Urinary bladder (tissue), 4 donors: ENCODE data around the gene JUND. TPM values are rescaled to one million over a fixed set of nuclear protein-coding genes. Genes with fewer than 3 reads are reported as not detected.

ENCODE experiments used
- DNase-seq: peaks from one replicate; pipeline ENCODE4 v3.0.0-alpha.2; 2015; ENCODE audit errors: extremely low spot score
- H3K27ac ChIP-seq: one replicate; pipeline ENCODE4 v1.5.1; 2013; ENCODE audit warnings: low read depth, mild to moderate bottlenecking, moderate library complexity
- H3K36me3 ChIP-seq: one replicate; pipeline ENCODE4 v1.6.1; 2013; ENCODE audit warnings: mild to moderate bottlenecking, moderate library complexity; ENCODE audit not compliant: insufficient read depth
- H3K4me1 ChIP-seq: one replicate; pipeline ENCODE4 v1.6.1; 2013; ENCODE audit warnings: mild to moderate bottlenecking, moderate library complexity; ENCODE audit not compliant: insufficient read depth
- H3K4me3 ChIP-seq: one replicate; pipeline ENCODE4 v1.5.1; 2013; ENCODE audit warnings: low read depth, low read length
- WGBS: extraction: QIAGEN DNeasy Blood & Tissue Kit; methylation state at CpG from one replicate; pipeline ENCODE4 v1.1.7; 2013; 5-methylcytosine and 5-hydroxymethylcytosine counted together
- polyA plus RNA-seq: library from polyadenylated mRNA; stranded (reverse); fragments of 200-250 nt; gene quantifications from one replicate; pipeline ENCODE4 v1.2.3, GENCODE V29; 2013
- total RNA-seq: library from RNA; depleted of rRNA; stranded (reverse); fragments of >200 nt; gene quantifications from one replicate; pipeline ENCODE4 v1.2.3, GENCODE V29; 2014
- donor health status: healthy with polysubstance abuse.
- donor health status: healthy.

JUND gene
- total and polyA plus RNA-seq, 2 donors: 59.5 to 473 TPM

DNA sequence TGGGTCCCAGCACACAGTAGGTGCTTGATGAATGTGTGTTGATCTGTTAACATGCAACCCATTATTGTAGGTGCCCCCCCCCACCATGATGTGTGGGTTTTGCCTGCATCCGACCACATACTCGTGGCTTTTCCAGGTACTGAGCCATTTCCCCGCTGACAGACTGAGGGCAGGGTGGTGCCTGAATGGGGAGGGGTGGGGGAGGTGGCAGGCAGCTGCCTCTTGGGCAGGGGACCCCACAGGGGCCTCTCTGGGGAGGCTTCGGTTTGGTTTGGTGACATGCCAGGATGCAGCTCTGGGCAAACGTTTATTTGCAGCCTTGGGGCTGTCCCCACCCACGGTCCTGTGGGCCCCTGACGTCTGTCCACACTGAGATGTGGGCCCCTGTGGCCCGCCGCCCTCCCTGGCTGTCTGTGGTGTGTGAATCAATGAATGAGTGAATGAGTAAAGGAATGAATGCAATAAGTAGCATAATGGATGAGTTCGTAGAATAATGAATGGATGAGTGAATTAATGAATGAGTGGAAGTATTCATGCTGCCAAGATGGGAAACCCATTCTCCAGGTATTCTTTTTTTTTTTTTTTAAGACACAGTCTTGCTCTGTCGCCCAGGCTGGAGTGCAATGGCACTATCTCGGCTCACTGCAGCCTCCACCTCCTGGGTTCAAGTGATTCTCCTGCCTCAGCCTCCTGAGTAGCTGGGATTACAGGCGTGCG is 9.0 kb upstream of the JUND start:
- Histone ChIP-seq H3K27ac (peak overlapping the region; percentile 34), H3K4me3 (no peak overlapping the region), H3K36me3 (no peaks in the 10 kb centered on the region), H3K4me1 (no peaks in the 10 kb centered on the region)
- 40% methylated on average over 14 of the region's 14 CpGs for WGBS
- no peak for DNase-seq

DNA sequence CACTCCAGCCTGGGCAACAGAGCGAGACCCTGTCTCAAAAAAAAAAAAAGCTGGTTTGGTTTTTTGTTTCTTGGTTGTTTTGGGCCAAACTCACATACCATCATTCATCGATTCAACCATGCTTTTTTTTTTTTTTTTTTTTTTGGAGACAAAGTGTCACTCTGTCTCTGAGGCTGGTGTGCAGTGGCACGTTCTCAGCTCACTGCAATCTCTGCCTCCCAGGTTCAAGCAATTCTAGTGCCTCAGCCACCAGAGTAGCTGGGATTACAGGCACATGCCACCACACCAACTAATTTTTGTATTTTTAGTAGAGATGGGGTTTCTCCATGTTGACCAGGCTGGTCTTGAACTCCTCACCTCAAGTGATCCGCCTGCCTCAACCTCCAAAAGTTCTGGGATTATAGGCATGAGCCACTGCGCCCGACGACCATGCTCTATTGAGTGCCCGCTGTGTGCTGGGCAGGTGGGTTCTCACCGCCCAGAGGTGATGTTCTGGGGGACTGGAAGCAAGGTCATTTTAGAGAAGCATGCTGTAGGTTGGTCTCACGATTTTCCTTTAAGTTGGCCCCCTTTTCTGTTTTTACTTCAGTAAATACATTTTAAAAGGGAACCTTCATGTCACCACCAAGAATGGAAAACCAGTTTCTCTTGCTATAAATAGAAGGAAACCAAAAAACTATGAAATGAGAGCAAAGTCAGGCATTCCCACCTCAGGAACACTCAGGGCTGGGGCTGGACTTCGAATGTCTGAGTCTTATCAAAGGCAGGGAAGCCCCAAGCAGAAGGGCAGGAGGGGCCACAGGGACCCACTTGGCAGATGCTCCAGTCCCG is 8.3 kb upstream of the JUND start:
- no peaks in the 10 kb centered on the region for H3K4me1 ChIP-seq
- H3K4me3 ChIP-seq: no peak overlapping the region
- WGBS: 59% methylated on average over 12 of the region's 12 CpGs
- no peaks in the 10 kb centered on the region for H3K36me3 ChIP-seq
- peak overlapping the region; percentile 25 for H3K27ac ChIP-seq
- DNase-seq: no peak

DNA sequence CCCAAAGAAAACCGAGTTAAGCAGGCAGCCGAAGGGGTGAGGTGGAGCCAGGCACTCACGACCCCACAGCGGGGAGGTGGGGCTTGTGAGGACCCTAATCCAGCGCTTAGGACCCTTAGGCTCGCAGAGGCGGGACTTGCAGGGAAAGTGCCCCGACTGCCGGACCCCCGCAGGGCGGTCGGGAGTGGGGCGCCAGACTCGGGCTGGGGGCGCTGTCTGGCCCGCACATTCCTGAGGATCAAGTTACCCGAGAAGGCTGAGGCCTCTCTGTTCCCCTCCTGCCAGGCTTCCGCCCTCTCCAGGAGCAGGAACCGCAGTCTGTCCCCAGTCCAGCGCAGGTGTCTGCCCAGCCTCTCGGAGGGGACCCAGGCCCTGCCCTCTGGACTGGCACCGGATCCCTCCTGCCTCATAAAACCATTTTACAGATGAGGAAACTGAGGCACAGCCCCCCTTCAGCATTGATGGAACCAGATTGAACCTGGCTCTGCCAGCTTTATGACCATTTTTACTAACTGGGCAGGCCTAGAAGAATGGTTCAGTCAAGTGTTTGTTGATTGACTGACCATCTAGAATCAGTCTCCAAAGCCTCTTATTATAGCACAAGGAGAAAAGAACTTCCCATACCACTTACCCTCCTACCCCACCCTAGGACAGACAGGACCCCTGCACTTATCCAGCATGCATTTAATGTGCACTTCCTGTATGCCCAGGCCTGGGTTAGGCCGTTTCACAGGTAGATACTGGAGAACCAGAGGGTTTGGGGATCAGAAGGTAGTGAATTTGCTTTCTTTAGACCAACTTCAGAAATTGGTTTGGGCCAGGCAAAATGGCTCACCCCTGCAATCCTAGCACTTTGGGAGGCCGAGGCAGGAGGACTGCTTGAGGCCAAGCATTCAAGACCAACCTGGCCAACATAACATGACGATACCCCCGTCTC is 6.7 kb upstream of the JUND start:
- no peaks in the 10 kb centered on the region for H3K4me1 ChIP-seq
- peak overlapping the region; percentile 67 for H3K27ac ChIP-seq
- H3K36me3 ChIP-seq: no peaks in the 10 kb centered on the region
- DNase-seq: no peak
- no peak overlapping the region for H3K4me3 ChIP-seq
- WGBS: 38% methylated on average over 26 of the region's 26 CpGs

DNA sequence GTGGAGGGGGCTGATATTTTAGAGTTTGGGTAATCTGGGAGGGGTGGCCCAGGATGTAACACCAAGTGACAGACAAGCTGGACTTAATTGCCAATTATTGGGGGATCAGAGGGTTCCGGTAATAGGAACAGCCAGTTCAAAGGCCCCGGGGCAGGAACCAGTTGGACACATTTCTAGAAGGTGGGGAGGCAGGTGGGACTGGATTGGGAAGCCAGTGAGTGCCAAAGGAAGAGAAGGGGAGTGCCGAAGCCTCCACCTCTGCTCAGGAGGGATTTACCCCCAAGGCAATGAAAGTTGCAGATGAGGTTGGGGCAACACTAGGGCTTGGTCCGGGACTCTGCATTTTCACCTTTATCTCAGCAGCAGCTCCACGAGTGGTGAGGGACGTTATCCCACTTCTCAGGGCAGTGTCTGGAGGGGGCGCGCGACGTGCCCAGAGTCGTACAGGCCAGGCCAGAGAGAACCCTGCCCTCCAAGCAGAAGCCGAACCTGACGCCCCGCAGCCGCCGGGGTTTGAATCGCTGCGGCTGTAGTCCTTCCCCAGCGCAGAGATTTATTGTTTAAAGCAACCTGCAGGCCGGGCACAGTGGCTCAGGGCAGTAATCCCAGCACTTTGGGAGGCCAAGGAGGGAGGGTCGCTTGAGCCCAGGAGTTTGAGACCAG is 5.7 kb upstream of the JUND start:
- Histone ChIP-seq H3K4me1 (no peaks in the 10 kb centered on the region), H3K27ac (peak overlapping the region; percentile 44), H3K36me3 (no peaks in the 10 kb centered on the region), H3K4me3 (no peak overlapping the region)
- no peak for DNase-seq
- WGBS: 54% methylated on average over 21 of the region's 21 CpGs

DNA sequence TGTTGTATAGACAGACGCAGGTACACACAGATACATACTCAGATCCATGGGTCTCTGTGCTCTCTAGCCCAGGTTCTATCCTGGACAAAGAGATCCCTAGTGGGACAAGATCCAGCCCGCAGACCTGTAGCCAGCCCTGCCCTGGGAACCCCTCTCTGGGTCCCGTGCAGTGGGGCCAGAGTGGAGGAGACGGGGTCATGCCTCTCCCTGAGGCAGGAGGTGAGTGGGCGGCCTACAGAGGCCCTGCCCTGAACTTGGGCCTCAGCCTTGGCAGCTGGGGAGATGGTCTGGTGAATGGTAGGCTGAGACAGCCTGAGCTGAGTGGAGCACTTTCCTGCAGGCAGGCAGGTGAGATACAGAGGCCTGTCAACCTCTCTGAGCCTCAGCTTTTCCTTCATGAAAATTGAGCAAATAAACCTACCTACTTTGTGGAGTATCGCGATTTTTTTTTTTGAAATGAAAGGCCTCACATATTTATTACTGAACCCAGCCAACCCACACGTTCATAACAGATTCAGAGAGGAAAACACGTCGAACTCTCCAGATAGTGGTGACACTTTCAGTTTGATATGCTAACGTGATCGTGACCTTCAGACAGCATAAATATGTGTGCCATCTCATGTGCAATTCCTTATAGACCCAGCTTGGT is 3.4 kb upstream of the JUND start:
- DNase-seq: no peak
- WGBS: 55% methylated on average over 12 of the region's 12 CpGs
- peak overlapping the region; percentile 28 for H3K27ac ChIP-seq
- no peaks in the 10 kb centered on the region for H3K36me3 ChIP-seq
- H3K4me3 ChIP-seq: no peak overlapping the region
- H3K4me1 ChIP-seq: no peaks in the 10 kb centered on the region

DNA sequence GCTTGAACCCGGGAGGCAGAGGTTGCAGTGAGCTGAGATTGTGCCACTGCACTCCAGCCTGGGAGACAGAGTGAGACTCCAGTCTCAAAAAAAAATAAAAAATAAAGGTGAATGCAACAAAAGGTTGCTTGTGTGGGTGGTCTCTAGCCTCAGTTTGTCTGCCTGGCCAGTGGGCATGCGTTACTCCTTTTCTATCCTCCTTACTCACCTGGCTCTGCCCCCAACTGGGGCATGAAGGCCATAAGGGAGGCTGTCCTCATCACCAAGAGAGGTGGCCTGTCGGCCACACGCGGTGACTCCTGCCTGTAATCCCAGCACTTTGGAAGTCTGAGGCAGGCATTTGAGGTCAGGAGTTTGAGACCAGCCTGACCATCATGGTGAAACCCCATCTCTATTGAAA is 1.9 kb upstream of the JUND start:
- Histone ChIP-seq H3K36me3 (no peaks in the 10 kb centered on the region), H3K4me3 (no peak overlapping the region), H3K27ac (no peak overlapping the region), H3K4me1 (no peaks in the 10 kb centered on the region)
- 93% methylated on average over 5 of the region's 5 CpGs for WGBS
- no peak for DNase-seq

DNA sequence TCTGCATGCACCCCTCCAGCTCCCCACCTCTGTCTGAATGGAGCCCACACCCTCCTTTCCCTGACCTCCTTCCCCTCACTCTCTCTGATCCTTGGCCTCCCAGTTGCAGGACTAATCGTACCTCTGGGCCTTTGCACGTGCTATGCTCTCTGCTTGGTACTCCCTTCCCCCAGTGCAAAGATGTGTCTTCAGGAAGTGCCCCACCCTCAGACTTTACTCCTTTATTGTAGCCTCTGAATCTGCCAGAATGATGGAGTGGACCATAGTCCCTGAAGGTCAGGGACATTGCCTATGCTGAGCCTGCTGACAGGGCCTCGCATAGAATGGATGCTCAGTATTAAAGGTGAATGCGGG is 1.3 kb upstream of the JUND start:
- DNase-seq: no peak

DNA sequence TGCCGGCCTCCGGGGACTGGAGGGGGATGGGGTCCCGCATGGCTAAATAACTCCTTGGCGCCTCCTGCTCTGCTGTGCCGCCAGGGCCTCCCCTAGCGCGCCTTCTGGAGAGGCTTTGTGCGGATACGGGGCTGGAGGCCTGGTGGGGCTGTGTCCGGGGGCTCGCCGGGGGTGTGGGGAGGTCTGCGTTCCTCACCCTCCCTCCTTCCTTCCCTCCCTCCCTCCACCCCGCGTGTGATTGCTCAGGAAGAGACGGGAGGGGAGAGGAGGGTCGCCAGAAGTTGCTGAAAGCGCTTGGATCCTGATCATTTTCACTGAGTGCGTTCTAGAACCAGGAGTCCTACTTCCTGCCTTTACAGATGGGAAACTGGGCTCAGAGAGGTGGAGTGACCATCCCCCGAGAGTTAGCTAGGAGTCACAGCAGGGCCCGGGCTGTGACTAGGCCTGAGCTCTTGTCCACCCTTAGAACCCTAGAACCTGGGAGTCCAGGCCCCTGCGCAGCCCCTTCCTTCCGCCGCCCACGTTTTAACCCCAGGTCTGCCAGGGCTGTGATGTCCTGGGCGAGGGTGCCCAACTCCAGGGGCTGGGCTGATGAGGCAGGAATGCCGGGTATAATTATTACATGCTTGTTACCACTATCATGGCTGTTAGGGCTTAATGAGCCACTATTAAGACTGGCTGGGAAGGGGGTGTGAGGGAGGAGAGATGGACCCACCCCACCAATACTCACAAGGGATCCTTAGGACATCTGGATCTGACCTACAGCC is 782 bp upstream of the JUND start:
- peak; percentile 83 for DNase-seq
- no peaks in the 10 kb centered on the region for H3K36me3 ChIP-seq
- peaks cover 2% of the 10 kb centered on the region for H3K4me1 ChIP-seq
- H3K27ac ChIP-seq: peak overlapping the region; percentile 95
- 2% methylated on average over 27 of the region's 27 CpGs for WGBS
- H3K4me3 ChIP-seq: peak overlapping the region; percentile 34

More for the DNA sequence above, 1.3 kb upstream of the JUND start:
- Histone ChIP-seq H3K27ac (peak overlapping the region; percentile 95), H3K4me3 (no peak overlapping the region), H3K4me1 (peaks cover 2% of the 10 kb centered on the region), H3K36me3 (no peaks in the 10 kb centered on the region)
- WGBS: 47% methylated on average over 4 of the region's 4 CpGs

DNA sequence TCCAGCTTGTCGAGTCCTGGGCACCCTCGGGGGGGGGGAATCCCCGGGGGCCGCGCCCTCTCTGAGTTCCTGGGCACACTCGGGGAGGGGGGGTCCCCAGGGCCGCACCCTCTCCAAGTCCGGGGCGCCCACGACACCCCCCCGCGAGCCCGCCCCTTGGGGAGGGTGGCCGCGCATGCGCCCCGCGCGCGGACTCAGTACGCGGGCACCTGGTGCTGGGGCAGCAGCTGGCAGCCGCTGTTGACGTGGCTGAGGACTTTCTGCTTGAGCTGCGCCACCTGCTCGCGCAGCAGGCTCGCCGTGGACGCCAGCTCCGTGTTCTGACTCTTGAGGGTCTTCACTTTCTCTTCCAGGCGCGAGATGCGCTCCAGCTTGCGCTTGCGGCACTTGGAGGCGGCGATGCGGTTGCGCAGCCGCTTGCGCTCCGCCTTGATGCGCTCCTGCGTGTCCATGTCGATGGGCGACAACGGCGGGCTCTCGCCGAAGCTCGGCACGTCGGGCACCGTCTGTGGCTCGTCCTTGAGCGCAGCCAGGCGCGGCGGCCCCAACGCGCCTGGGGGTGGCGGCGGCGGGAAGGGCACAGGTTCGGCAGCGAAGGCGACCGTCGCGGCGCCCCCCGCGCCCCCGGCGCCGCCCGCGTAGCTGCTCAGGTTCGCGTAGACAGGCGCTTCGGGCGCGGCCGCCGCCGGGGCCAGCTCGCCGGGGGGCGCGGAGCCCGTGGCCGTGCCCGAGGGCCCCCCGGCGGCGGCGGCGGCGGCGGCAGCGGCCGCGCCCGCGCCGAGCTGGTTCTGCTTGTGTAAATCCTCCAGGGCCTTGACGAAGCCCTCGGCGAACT is 958 bp downstream of the JUND start:
- Histone ChIP-seq H3K4me1 (peaks cover 3% of the 10 kb centered on the region), H3K36me3 (no peaks in the 10 kb centered on the region), H3K27ac (peak overlapping the region; percentile 99), H3K4me3 (peak overlapping the region; percentile 91)
- no peak for DNase-seq
- under 1% methylated on average over 111 of the region's 111 CpGs for WGBS

DNA sequence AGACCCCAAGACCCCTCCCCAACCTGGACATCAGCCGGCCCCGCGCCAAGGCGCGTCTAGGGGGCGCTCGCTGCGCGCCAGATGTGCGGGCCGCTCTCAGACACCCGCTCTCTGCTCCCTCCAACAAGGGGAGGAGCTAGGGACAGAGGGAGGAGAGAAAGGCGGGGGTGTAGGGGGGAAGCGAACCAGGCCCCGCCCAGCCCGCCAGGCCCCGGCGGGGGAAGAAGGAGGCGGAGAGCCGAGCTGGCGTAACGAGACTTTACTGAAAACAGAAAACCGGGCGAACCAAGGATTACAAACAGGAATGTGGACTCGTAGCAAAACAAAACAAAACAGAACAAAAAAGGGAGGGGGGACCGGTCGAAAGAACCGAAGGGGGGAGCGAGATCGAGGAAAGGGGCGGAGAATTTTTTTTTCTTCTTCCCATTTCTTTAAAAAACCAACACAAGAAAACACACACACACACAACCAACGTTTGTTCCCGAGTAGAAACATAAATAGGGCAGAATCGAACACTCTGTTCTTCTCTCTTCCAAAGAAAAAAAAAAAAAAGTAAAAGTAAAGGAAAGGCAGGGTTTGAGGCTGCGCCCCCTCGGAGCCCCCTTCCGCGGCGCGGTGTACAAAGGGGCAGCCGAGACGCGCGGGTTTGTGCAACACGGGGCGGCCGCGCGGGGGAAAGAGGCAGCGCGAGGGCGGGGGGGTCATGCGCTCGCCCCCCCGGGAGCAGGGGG is 1.7 kb downstream of the JUND start:
- DNase-seq: peak; percentile 87
- under 1% methylated on average over 52 of the region's 55 CpGs for WGBS
- Histone ChIP-seq H3K36me3 (no peaks in the 10 kb centered on the region), H3K4me3 (peak overlapping the region; percentile 91), H3K27ac (peak overlapping the region; percentile 99), H3K4me1 (peaks cover 3% of the 10 kb centered on the region)

DNA sequence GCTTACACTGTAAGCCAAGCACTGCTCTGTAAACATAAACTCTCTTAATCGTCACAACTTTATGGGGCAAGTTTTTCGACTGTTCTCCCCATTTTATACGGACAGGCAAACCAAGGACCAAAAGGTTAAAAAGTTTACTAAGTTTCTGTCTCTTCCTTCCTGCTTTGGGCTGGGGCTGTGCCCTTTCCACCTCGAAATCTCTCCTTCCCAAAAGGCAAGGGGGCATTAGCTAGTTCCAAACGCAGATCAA is 2.2 kb downstream of the JUND start:
- Histone ChIP-seq H3K36me3 (no peaks in the 10 kb centered on the region), H3K4me3 (peak overlapping the region; percentile 91), H3K27ac (peak overlapping the region; percentile 99), H3K4me1 (peaks cover 3% of the 10 kb centered on the region)
- under 1% methylated on average over 5 of the region's 5 CpGs for WGBS
- DNase-seq: no peak
